NOMO-1 (cell line): ENCODE data around the gene MAP3K14.

ENCODE experiments used
- DNase-seq, 2 experiments: peaks; one replicate each; lab custom pipeline; 2025; ENCODE audit not compliant: unreplicated experiment in 2 of 2; lab: John Stamatoyannopoulos, UW

MAP3K14 gene

GRCh38 chr17:45238155-45238774 is 78.6 kb downstream of the MAP3K14 start:
- no peak for DNase-seq

GRCh38 chr17:45237686-45238085 is 79.1 kb downstream of the MAP3K14 start:
- no peak for DNase-seq

- DNase-seq, result no peak
These were observed 80.6 kb downstream of the MAP3K14 start for GRCh38 chr17:45236282-45236606.

- peak; percentile 44 to 52 for DNase-seq
These were observed 81.2 kb downstream of the MAP3K14 start for GRCh38 chr17:45235416-45236281.

GRCh38 chr17:45234641-45235415 is 82.0 kb downstream of the MAP3K14 start:
- peak in 1 of 2 experiments; percentile 24 for DNase-seq

- no peak for DNase-seq
These were observed 83.3 kb downstream of the MAP3K14 start for GRCh38 chr17:45233423-45233924.

- no peak for DNase-seq
These were observed 84.1 kb downstream of the MAP3K14 start for GRCh38 chr17:45232514-45233422.

GRCh38 chr17:45231481-45232116 is 85.2 kb downstream of the MAP3K14 start:
- no peak for DNase-seq

GRCh38 chr17:45230787-45231480 is 85.9 kb downstream of the MAP3K14 start:
- DNase-seq, result no peak

- no peak for DNase-seq
These were observed 86.4 kb downstream of the MAP3K14 start for GRCh38 chr17:45230410-45230786.

GRCh38 chr17:45229681-45230409 is 87.0 kb downstream of the MAP3K14 start:
- no peak for DNase-seq

- peak; percentile 91 to 94 for DNase-seq
These were observed 87.9 kb downstream of the MAP3K14 start for GRCh38 chr17:45228763-45229539.

GRCh38 chr17:45227926-45228762 is 88.7 kb downstream of the MAP3K14 start:
- no peak for DNase-seq

- peak; percentile 45 to 61 for DNase-seq
These were observed 89.5 kb downstream of the MAP3K14 start for GRCh38 chr17:45227101-45227925.

- no peak for DNase-seq
These were observed 90.2 kb downstream of the MAP3K14 start for GRCh38 chr17:45226576-45226975.

- DNase-seq, result peak; percentile 95 to 96
These were observed 90.8 kb downstream of the MAP3K14 start for GRCh38 chr17:45225964-45226530.
